GM12892 (cell line): ENCODE measurements around the gene KIF16B.

Source experiments
- POLR2A ChIP-seq: IDR thresholded peaks from 2 replicates; pipeline ENCODE4 v1.6.1; 2011; ENCODE audit warnings: low read depth, low read length, control low read depth
- POLR2AphosphoS5 ChIP-seq: IDR thresholded peaks from 2 replicates; pipeline ENCODE4 v1.6.1; 2011; ENCODE audit warnings: low read depth, low read length, control low read depth
- TAF1 ChIP-seq: IDR thresholded peaks from 2 replicates; pipeline ENCODE4 v1.6.1; 2011; ENCODE audit warnings: low read depth, mild to moderate bottlenecking, control low read depth, low read length, borderline replicate concordance

- no peak for TF ChIP-seq POLR2A
- no peak for TF ChIP-seq POLR2AphosphoS5
- no peak for TF ChIP-seq TAF1
Measured at GRCh38 chr20:16392346-16392745, 180.9 kb downstream of the KIF16B start.
